SK-N-SH treated with all-trans-retinoic acid at 6 μM for 48 hours (cell line): Measurements from ENCODE around the gene CFAP221.

Source experiments
- ATAC-seq: fragments of 200-7000 bp; cut with Tn5 transposase; 3 replicates; pipeline ENCODE4 v1.9.1; 2020; ENCODE audit warnings: mild to moderate bottlenecking, moderate library complexity
- ARNTL ChIP-seq: fragments of 450-650 bp; formaldehyde crosslinking; IDR thresholded peaks from 2 replicates; pipeline ENCODE4 v1.5.0; 2020; ENCODE audit warnings: low read depth, mild to moderate bottlenecking, moderate library complexity, borderline replicate concordance
- CREB5 ChIP-seq: fragments of 250-450 bp; sonication (Bioruptor Pico); IDR thresholded peaks from 2 replicates; pipeline ENCODE4 v1.5.1; 2020; ENCODE audit warnings: low read depth, mild to moderate bottlenecking, moderate library complexity
- CSDC2 ChIP-seq: fragments of 250-450 bp; sonication (Bioruptor Pico); IDR thresholded peaks from 2 replicates; pipeline ENCODE4 v1.5.0; 2020; ENCODE audit warnings: mild to moderate bottlenecking, moderate library complexity
- CSRNP3 ChIP-seq: fragments of 250-450 bp; sonication (Bioruptor Pico); IDR thresholded peaks from 2 replicates; pipeline ENCODE4 v1.5.1; 2021; ENCODE audit warnings: mild to moderate bottlenecking, moderate library complexity
- ESRRG ChIP-seq: fragments of 250-450 bp; sonication (Bioruptor Pico); IDR thresholded peaks from 2 replicates; pipeline ENCODE4 v1.6.1; 2021; ENCODE audit warnings: mild to moderate bottlenecking
- GLIS3 ChIP-seq: fragments of 250-450 bp; sonication (Bioruptor Pico); IDR thresholded peaks from 2 replicates; pipeline ENCODE4 v1.5.0; 2020; ENCODE audit warnings: mild to moderate bottlenecking, moderate library complexity
- ISL1 ChIP-seq: fragments of 250-450 bp; sonication (Bioruptor Pico); IDR thresholded peaks from 2 replicates; pipeline ENCODE4 v2.1.2; 2022; ENCODE audit warnings: mild to moderate bottlenecking, moderate library complexity
- OSR1 ChIP-seq: fragments of 250-450 bp; sonication (Bioruptor Pico); IDR thresholded peaks from 2 replicates; pipeline ENCODE4 v1.8.0; 2022; ENCODE audit warnings: moderate library complexity, mild to moderate bottlenecking, inconsistent platforms
- PPARA ChIP-seq: fragments of 250-450 bp; sonication (Bioruptor Pico); IDR thresholded peaks from 2 replicates; pipeline ENCODE4 v1.5.0; 2020; ENCODE audit warnings: mild to moderate bottlenecking, borderline replicate concordance
- RARB ChIP-seq: fragments of 250-450 bp; sonication (Bioruptor Pico); IDR thresholded peaks from 2 replicates; pipeline ENCODE4 v1.8.0; 2021; ENCODE audit warnings: mild to moderate bottlenecking, moderate library complexity
- SNAI2 ChIP-seq: fragments of 250-450 bp; sonication (Bioruptor Pico); IDR thresholded peaks from 2 replicates; pipeline ENCODE4 v1.5.0; 2020; ENCODE audit warnings: mild to moderate bottlenecking, moderate library complexity
- TCF4 ChIP-seq: fragments of 250-450 bp; sonication (Bioruptor Pico); IDR thresholded peaks from 2 replicates; pipeline ENCODE4 v1.8.0; 2021; ENCODE audit warnings: mild to moderate bottlenecking, moderate library complexity, borderline replicate concordance
- TOX ChIP-seq: fragments of 250-450 bp; sonication (Bioruptor Pico); IDR thresholded peaks from 2 replicates; pipeline ENCODE4 v1.8.0; 2021; ENCODE audit warnings: mild to moderate bottlenecking, moderate library complexity, borderline replicate concordance
- ZC3H10 ChIP-seq: fragments of 250-450 bp; sonication (Bioruptor Pico); IDR thresholded peaks from 2 replicates; pipeline ENCODE4 v1.5.1; 2021; ENCODE audit warnings: mild to moderate bottlenecking, moderate library complexity
- ZFP3 ChIP-seq: fragments of 250-450 bp; sonication (Bioruptor Pico); IDR thresholded peaks from 2 replicates; pipeline ENCODE4 v1.5.0; 2020; ENCODE audit warnings: mild to moderate bottlenecking, moderate library complexity
- ZFP30 ChIP-seq: fragments of 450-650 bp; formaldehyde crosslinking; IDR thresholded peaks from 2 replicates; pipeline ENCODE4 v1.5.0; 2022; ENCODE audit warnings: mild to moderate bottlenecking, moderate library complexity
- ZNF565 ChIP-seq: fragments of 450-650 bp; formaldehyde crosslinking; conservative IDR thresholded peaks from 2 replicates; pipeline ENCODE4 v1.5.0; 2020; ENCODE audit warnings: low read depth, mild to moderate bottlenecking, moderate library complexity
- ZNF70 ChIP-seq: fragments of 450-650 bp; formaldehyde crosslinking; IDR thresholded peaks from 2 replicates; pipeline ENCODE4 v1.5.0; 2020; ENCODE audit warnings: mild to moderate bottlenecking, moderate library complexity
- ZNF8 ChIP-seq: fragments of 450-650 bp; formaldehyde crosslinking; IDR thresholded peaks from 2 replicates; pipeline ENCODE4 v1.5.0; 2020; ENCODE audit warnings: mild to moderate bottlenecking, moderate library complexity
- TF ChIP-seq, protein P1 (sequence below): fragments of 250-450 bp; sonication (Bioruptor Pico); IDR thresholded peaks from 2 replicates; pipeline ENCODE4 v1.5.0; 2020; ENCODE audit warnings: mild to moderate bottlenecking, moderate library complexity
- TF ChIP-seq, protein P2 (sequence below): fragments of 250-450 bp; sonication (Bioruptor Pico); IDR thresholded peaks from 2 replicates; pipeline ENCODE4 v1.8.0; 2021; ENCODE audit warnings: low read depth, mild to moderate bottlenecking, moderate library complexity, borderline replicate concordance
- TF ChIP-seq, protein P3 (sequence below): fragments of 250-450 bp; sonication (Bioruptor Pico); IDR thresholded peaks from 2 replicates; pipeline ENCODE4 v1.8.0; 2020; ENCODE audit warnings: mild to moderate bottlenecking, moderate library complexity, borderline replicate concordance

CFAP221 gene

GRCh38 chr2:119496682-119497081 lies 47.6 kb upstream of the CFAP221 start:
- ATAC-seq: no peak
- TF ChIP-seq ISL1 (CRISPR knock-in tag) (no peak), PPARA (CRISPR knock-in tag) (no peak), GLIS3 (CRISPR knock-in tag) (no peak), ZFP30 (CRISPR knock-in tag) (no peak), TCF4 (CRISPR knock-in tag) (no peak), OSR1 (CRISPR knock-in tag) (no peak), ZNF565 (no peak)
- TF ChIP-seq, protein P1, sequence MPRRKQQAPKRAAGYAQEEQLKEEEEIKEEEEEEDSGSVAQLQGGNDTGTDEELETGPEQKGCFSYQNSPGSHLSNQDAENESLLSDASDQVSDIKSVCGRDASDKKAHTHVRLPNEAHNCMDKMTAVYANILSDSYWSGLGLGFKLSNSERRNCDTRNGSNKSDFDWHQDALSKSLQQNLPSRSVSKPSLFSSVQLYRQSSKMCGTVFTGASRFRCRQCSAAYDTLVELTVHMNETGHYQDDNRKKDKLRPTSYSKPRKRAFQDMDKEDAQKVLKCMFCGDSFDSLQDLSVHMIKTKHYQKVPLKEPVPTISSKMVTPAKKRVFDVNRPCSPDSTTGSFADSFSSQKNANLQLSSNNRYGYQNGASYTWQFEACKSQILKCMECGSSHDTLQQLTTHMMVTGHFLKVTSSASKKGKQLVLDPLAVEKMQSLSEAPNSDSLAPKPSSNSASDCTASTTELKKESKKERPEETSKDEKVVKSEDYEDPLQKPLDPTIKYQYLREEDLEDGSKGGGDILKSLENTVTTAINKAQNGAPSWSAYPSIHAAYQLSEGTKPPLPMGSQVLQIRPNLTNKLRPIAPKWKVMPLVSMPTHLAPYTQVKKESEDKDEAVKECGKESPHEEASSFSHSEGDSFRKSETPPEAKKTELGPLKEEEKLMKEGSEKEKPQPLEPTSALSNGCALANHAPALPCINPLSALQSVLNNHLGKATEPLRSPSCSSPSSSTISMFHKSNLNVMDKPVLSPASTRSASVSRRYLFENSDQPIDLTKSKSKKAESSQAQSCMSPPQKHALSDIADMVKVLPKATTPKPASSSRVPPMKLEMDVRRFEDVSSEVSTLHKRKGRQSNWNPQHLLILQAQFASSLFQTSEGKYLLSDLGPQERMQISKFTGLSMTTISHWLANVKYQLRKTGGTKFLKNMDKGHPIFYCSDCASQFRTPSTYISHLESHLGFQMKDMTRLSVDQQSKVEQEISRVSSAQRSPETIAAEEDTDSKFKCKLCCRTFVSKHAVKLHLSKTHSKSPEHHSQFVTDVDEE (CRISPR knock-in tag): no peak
- TF ChIP-seq, all 23 proteins: peak for 0

GRCh38 chr2:119508756-119509155 lies 35.5 kb upstream of the CFAP221 start:
- TF ChIP-seq ISL1 (CRISPR knock-in tag) (no peak), ARNTL (CRISPR knock-in tag) (no peak), TCF4 (CRISPR knock-in tag) (no peak), ZNF70 (no peak), PPARA (CRISPR knock-in tag) (no peak), ESRRG (no peak), ZNF8 (CRISPR knock-in tag) (no peak), RARB (no peak), CREB5 (CRISPR knock-in tag) (no peak), OSR1 (CRISPR knock-in tag) (no peak), SNAI2 (no peak), ZC3H10 (CRISPR knock-in tag) (no peak), ZNF565 (no peak), CSDC2 (CRISPR knock-in tag) (no peak), ZFP3 (CRISPR knock-in tag) (no peak), ZFP30 (CRISPR knock-in tag) (no peak)
- TF ChIP-seq, protein P2, sequence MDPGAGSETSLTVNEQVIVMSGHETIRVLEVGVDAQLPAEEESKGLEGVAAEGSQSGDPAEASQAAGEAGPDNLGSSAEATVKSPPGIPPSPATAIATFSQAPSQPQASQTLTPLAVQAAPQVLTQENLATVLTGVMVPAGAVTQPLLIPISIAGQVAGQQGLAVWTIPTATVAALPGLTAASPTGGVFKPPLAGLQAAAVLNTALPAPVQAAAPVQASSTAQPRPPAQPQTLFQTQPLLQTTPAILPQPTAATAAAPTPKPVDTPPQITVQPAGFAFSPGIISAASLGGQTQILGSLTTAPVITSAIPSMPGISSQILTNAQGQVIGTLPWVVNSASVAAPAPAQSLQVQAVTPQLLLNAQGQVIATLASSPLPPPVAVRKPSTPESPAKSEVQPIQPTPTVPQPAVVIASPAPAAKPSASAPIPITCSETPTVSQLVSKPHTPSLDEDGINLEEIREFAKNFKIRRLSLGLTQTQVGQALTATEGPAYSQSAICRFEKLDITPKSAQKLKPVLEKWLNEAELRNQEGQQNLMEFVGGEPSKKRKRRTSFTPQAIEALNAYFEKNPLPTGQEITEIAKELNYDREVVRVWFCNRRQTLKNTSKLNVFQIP (CRISPR knock-in tag): no peak
- TF ChIP-seq, protein P3, sequence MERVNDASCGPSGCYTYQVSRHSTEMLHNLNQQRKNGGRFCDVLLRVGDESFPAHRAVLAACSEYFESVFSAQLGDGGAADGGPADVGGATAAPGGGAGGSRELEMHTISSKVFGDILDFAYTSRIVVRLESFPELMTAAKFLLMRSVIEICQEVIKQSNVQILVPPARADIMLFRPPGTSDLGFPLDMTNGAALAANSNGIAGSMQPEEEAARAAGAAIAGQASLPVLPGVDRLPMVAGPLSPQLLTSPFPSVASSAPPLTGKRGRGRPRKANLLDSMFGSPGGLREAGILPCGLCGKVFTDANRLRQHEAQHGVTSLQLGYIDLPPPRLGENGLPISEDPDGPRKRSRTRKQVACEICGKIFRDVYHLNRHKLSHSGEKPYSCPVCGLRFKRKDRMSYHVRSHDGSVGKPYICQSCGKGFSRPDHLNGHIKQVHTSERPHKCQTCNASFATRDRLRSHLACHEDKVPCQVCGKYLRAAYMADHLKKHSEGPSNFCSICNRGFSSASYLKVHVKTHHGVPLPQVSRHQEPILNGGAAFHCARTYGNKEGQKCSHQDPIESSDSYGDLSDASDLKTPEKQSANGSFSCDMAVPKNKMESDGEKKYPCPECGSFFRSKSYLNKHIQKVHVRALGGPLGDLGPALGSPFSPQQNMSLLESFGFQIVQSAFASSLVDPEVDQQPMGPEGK (CRISPR knock-in tag): no peak
- no peak for ATAC-seq

- TF ChIP-seq TOX: no peak
- TF ChIP-seq GLIS3 (CRISPR knock-in tag): no peak
- TF ChIP-seq CREB5 (CRISPR knock-in tag): no peak
- no peak for TF ChIP-seq ZNF8 (CRISPR knock-in tag)
- TF ChIP-seq CSRNP3 (CRISPR knock-in tag): no peak
- TF ChIP-seq, protein P2 (CRISPR knock-in tag): no peak
- TF ChIP-seq, all 23 proteins: peak for 0
- ATAC-seq: no peak
These were observed 32.3 kb upstream of the CFAP221 start for GRCh38 chr2:119511989-119512388.
